ENCODE measurements around the gene LAMA2. TPM values are rescaled to one million over a fixed set of nuclear protein-coding genes. Genes with fewer than 3 reads are reported as not detected.

The LAMA2 gene
- total RNA-seq, 1 experiment from 2014 or later = 0.28 TPM

- intact Hi-C loops (cut with micrococcal nuclease; ENCODE audit: unreplicated experiment) (no loop called here), in situ Hi-C loops (cut with HindIII; ENCODE audit: low pct_unique_long_range_greater_than_20kb, low sequenced_read_pairs) (no loop called here)
- H3K27ac ChIP-seq (ENCODE audit: low read length) = no peak overlapping the region
- no peaks in the 10 kb centered on the region for H3K27me3 ChIP-seq (ENCODE audit: control insufficient read depth, insufficient read depth, low read length)
- ChIA-PET POLR2A (no interaction called here), CTCF (no interaction called here)
- ATAC-seq = no peak
- TF ChIP-seq POLR2AphosphoS5 (IDR thresholded peaks at IDR 0.05; ENCODE audit: low read depth, low read length) (no peak), CTCF (IDR thresholded peaks at IDR 0.05) (no peak), SIN3A (IDR thresholded peaks at IDR 0.05; ENCODE audit: borderline replicate concordance, insufficient read depth, low read depth, low read length) (no peak), TCF7L2 (IDR thresholded peaks at IDR 0.05; ENCODE audit: low read depth, low read length) (no peak)
- TF ChIP-seq, protein P1, sequence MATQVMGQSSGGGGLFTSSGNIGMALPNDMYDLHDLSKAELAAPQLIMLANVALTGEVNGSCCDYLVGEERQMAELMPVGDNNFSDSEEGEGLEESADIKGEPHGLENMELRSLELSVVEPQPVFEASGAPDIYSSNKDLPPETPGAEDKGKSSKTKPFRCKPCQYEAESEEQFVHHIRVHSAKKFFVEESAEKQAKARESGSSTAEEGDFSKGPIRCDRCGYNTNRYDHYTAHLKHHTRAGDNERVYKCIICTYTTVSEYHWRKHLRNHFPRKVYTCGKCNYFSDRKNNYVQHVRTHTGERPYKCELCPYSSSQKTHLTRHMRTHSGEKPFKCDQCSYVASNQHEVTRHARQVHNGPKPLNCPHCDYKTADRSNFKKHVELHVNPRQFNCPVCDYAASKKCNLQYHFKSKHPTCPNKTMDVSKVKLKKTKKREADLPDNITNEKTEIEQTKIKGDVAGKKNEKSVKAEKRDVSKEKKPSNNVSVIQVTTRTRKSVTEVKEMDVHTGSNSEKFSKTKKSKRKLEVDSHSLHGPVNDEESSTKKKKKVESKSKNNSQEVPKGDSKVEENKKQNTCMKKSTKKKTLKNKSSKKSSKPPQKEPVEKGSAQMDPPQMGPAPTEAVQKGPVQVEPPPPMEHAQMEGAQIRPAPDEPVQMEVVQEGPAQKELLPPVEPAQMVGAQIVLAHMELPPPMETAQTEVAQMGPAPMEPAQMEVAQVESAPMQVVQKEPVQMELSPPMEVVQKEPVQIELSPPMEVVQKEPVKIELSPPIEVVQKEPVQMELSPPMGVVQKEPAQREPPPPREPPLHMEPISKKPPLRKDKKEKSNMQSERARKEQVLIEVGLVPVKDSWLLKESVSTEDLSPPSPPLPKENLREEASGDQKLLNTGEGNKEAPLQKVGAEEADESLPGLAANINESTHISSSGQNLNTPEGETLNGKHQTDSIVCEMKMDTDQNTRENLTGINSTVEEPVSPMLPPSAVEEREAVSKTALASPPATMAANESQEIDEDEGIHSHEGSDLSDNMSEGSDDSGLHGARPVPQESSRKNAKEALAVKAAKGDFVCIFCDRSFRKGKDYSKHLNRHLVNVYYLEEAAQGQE (IDR thresholded peaks at IDR 0.05; ENCODE audit: insufficient read depth in 1 of 2, low read depth in 2 of 2, low read length in 1 of 2) = no peak
- no peak for DNase-seq (ENCODE audit: low read depth, low spot score)
- H3K9me3 ChIP-seq (ENCODE audit: control insufficient read depth, insufficient read depth, low read depth, low read length) = no peaks in the 10 kb centered on the region
- H3K36me3 ChIP-seq (ENCODE audit: control insufficient read depth, insufficient read depth, low read length) = no peaks in the 10 kb centered on the region
- H3K4me3 ChIP-seq (ENCODE audit: low read depth in 2 of 2, low read length in 2 of 2) = no peak overlapping the region
- no TSS peak for BruUV-seq (replicated peaks)
- no peaks in the 10 kb centered on the region for H3K4me1 ChIP-seq (ENCODE audit: control insufficient read depth, insufficient read depth, low read length)
Measured at GRCh38 chr6:129381885-129382284, 498.9 kb downstream of the LAMA2 start.

DNA sequence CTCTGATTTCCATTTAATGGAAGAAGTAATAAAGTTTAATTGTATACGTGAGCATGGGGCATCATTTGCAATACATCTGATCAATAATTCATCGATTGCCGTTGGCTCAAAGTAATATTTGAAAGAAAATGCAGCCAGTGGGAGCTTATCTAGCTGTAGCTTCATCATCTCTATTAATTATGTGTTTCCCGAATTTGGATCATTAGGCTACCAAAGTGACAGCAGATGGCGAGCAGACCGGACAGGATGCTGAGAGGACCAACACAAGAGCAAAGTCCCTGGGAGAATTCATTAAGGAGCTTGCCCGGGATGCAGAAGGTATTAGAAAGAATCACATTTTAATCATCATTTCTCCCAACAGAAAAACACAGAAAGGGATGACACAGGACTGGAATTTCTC, 500.0 kb downstream of the LAMA2 start:
- POLR2A ChIA-PET = no interaction called here
- Histone ChIP-seq H3K27me3 (ENCODE audit: control insufficient read depth, insufficient read depth, low read length) (no peaks in the 10 kb centered on the region), H3K27ac (ENCODE audit: low read length) (no peak overlapping the region), H3K9me3 (ENCODE audit: control insufficient read depth, insufficient read depth, low read depth, low read length) (no peaks in the 10 kb centered on the region), H3K4me1 (ENCODE audit: control insufficient read depth, insufficient read depth, low read length) (no peaks in the 10 kb centered on the region), H3K4me3 (ENCODE audit: low read depth in 2 of 2, low read length in 2 of 2) (no peak overlapping the region), H3K36me3 (ENCODE audit: control insufficient read depth, insufficient read depth, low read length) (no peaks in the 10 kb centered on the region)
- intact Hi-C loops (cut with micrococcal nuclease; ENCODE audit: unreplicated experiment) (no loop called here), in situ Hi-C loops (cut with HindIII; ENCODE audit: low pct_unique_long_range_greater_than_20kb, low sequenced_read_pairs) (no loop called here)
- TF ChIP-seq SIN3A (IDR thresholded peaks at IDR 0.05; ENCODE audit: borderline replicate concordance, insufficient read depth, low read depth, low read length) (no peak), TCF7L2 (IDR thresholded peaks at IDR 0.05; ENCODE audit: low read depth, low read length) (no peak), CTCF (IDR thresholded peaks at IDR 0.05) (no peak), POLR2AphosphoS5 (IDR thresholded peaks at IDR 0.05; ENCODE audit: low read depth, low read length) (no peak)
- TF ChIP-seq, protein P1 (IDR thresholded peaks at IDR 0.05; ENCODE audit: insufficient read depth in 1 of 2, low read depth in 2 of 2, low read length in 1 of 2) = no peak
- CTCF ChIA-PET = no interaction called here
- no TSS peak for BruUV-seq (replicated peaks)
- ATAC-seq = no peak
- DNase-seq (ENCODE audit: low read depth, low spot score) = no peak
